Caco-2 (cell line): ENCODE data around the gene EDEM2. TPM values are rescaled to one million over a fixed set of nuclear protein-coding genes. Genes with fewer than 3 reads are reported as not detected.

Experiments used
- BruUV-seq: library from RNA; stranded (reverse); fragments of 400-500 nt; replicated peaks from 2 replicates; lab custom pipeline; 2021; lab: Mats Ljungman, UMichigan
- CTCF ChIA-PET: fragments of 300-600 bp; sonication (Branson Sonifier 250); formaldehyde crosslinking; loops from one replicate; lab custom pipeline; 2022; ENCODE audit warnings: antibody characterized with exemption; lab: Charles Lee
- POLR2A ChIA-PET: fragments of 300-600 bp; sonication (Branson Sonifier 250); formaldehyde crosslinking; loops from one replicate; lab custom pipeline; 2022; ENCODE audit warnings: antibody characterized with exemption; lab: Charles Lee
- DNase-seq, 2 experiments: peaks; one replicate each; pipeline versions ENCODE4 v3.0.0 to v3.0.0-alpha.2; 2020 to 2022
- H3K27me3 ChIP-seq: replicated peaks from 2 replicates; pipeline ENCODE4 v1.6.0; 2011; ENCODE audit warnings: low read length; ENCODE audit not compliant: control insufficient read depth, insufficient read depth
- H3K36me3 ChIP-seq: 2 replicates; pipeline ENCODE4 v1.5.1; 2011; ENCODE audit warnings: low read length; ENCODE audit not compliant: control insufficient read depth, insufficient read depth
- H3K4me1 ChIP-seq: fragments of 250-450 bp; sonication (Bioruptor Pico); 2 replicates; pipeline ENCODE4 v1.5.1; 2020; ENCODE audit warnings: mild to moderate bottlenecking
- H3K4me3 ChIP-seq: 2 replicates; pipeline ENCODE4 v1.5.1; 2011; ENCODE audit warnings: low read depth, mild to moderate bottlenecking, control low read depth, low read length
- H3K9me3 ChIP-seq: fragments of 250-450 bp; sonication (Bioruptor Pico); 2 replicates; pipeline ENCODE4 v1.5.1; 2020; ENCODE audit warnings: mild to moderate bottlenecking, moderate library complexity
- H3K27ac Mint-ChIP-seq: one replicate; pipeline ENCODE4 v1.8.0; 2022; ENCODE audit warnings: mixed read lengths; ENCODE audit not compliant: unreplicated experiment
- H3K27me3 Mint-ChIP-seq: one replicate; pipeline ENCODE4 v1.8.0; 2022; ENCODE audit warnings: mixed read lengths; ENCODE audit not compliant: insufficient read depth, unreplicated experiment
- H3K36me3 Mint-ChIP-seq: one replicate; pipeline ENCODE4 v1.8.0; 2022; ENCODE audit warnings: mild to moderate bottlenecking, mixed read lengths; ENCODE audit not compliant: insufficient read depth, unreplicated experiment
- H3K4me1 Mint-ChIP-seq: one replicate; pipeline ENCODE4 v1.8.0; 2022; ENCODE audit warnings: low read depth, mixed read lengths; ENCODE audit not compliant: unreplicated experiment
- H3K4me3 Mint-ChIP-seq: one replicate; pipeline ENCODE4 v1.8.0; 2022; ENCODE audit warnings: mild to moderate bottlenecking, moderate library complexity, mixed read lengths; ENCODE audit not compliant: unreplicated experiment
- H3K9me3 Mint-ChIP-seq: one replicate; pipeline ENCODE4 v1.8.0; 2022; ENCODE audit warnings: mixed read lengths; ENCODE audit not compliant: unreplicated experiment
- CTCF ChIP-seq, 2 experiments: fragments of 200-600 bp in 1 of 2; IDR thresholded peaks; 1 replicate in 1 of 2; 2 replicates in 1 of 2; pipeline versions ENCODE4 v1.5.1 to v1.8.0; 2011 to 2022; ENCODE audit warnings: antibody characterized with exemption in 1 of 2, control low read depth in 1 of 2, inconsistent platforms in 1 of 2, low read depth in 1 of 2, low read length in 1 of 2, mild to moderate bottlenecking in 1 of 2, moderate library complexity in 1 of 2; ENCODE audit not compliant: insufficient read depth in 1 of 2, severe bottlenecking in 1 of 2, unreplicated experiment in 1 of 2
- intact Hi-C: fragments of 100-400 bp; cut with micrococcal nuclease; formaldehyde crosslinking; loops from one replicate; pipeline ENCODE4 v1.10.0; 2022; ENCODE audit not compliant: unreplicated experiment
- total RNA-seq: library from RNA; stranded (reverse); gene quantifications from 2 replicates; pipeline ENCODE4 v1.2.3, GENCODE V29; 2022

EDEM2 gene
- total RNA-seq, 1 experiment from 2014 or later: 41.2 TPM

- H3K9me3 Mint-ChIP-seq: no peaks in the 10 kb centered on the region
- Histone ChIP-seq H3K36me3 (no peaks in the 10 kb centered on the region), H3K4me3 (peak overlapping the region; percentile 53), H3K4me1 (peaks cover 20% of the 10 kb centered on the region), H3K9me3 (no peaks in the 10 kb centered on the region), H3K27me3 (no peaks in the 10 kb centered on the region)
- peak; percentile 3 to 29 for TF ChIP-seq CTCF (IDR thresholded peaks at IDR 0.05; ENCODE audit: insufficient read depth in 1 of 2, low read depth in 1 of 2, low read length in 1 of 2, severe bottlenecking in 1 of 2, unreplicated experiment in 1 of 2)
- intact Hi-C loops: loop anchor here (2.0 to 5.0 kb wide), 2 partner anchors 28 to 314 kb away; no protein-coding TSS in a partner anchor
- POLR2A ChIA-PET: interaction anchor here (0.6 to 3.6 kb wide), 15 partner anchors 10 to 1133 kb away, joined by 3 to 119 read pairs (median 6); partner anchors contain the start of genes CEP250, EIF6, MMP24OS and RBM39
- BruUV-seq: TSS peak; percentile 60
- H3K36me3 Mint-ChIP-seq: peaks cover 14% of the 10 kb centered on the region
- CTCF ChIA-PET: interaction anchor here (0.5 to 7.1 kb wide), 28 partner anchors 10 to 1026 kb away, joined by 3 to 354 read pairs (median 6); partner anchors contain the start of genes ACSS2, EIF6, MMP24 and MMP24OS
- peaks cover 41% of the 10 kb centered on the region for H3K4me1 Mint-ChIP-seq
- peak overlapping the region; percentile 88 for H3K4me3 Mint-ChIP-seq
- peak; percentile 77 to 78 for DNase-seq
- H3K27ac Mint-ChIP-seq: peak overlapping the region; percentile 96
- H3K27me3 Mint-ChIP-seq: no peaks in the 10 kb centered on the region
These were observed 727 bp downstream of the EDEM2 start for GRCh38 chr20:35146299-35146919.

GRCh38 chr20:35145141-35145564 is 2.0 kb downstream of the EDEM2 start:
- DNase-seq: peak; percentile 58 to 76
- Mint-ChIP-seq H3K4me1 (peaks cover 34% of the 10 kb centered on the region), H3K4me3 (peak overlapping the region; percentile 63), H3K9me3 (no peaks in the 10 kb centered on the region), H3K27ac (no peak overlapping the region), H3K36me3 (peaks cover 21% of the 10 kb centered on the region), H3K27me3 (no peaks in the 10 kb centered on the region)
- no peaks in the 10 kb centered on the region for H3K27me3 ChIP-seq
- peak; percentile 87 to 92 for TF ChIP-seq CTCF (IDR thresholded peaks at IDR 0.05; ENCODE audit: insufficient read depth in 1 of 2, low read depth in 1 of 2, low read length in 1 of 2, severe bottlenecking in 1 of 2, unreplicated experiment in 1 of 2)
- peaks cover 20% of the 10 kb centered on the region for H3K4me1 ChIP-seq
- POLR2A ChIA-PET: interaction anchor here (0.5 to 3.6 kb wide), 12 partner anchors 17 to 627 kb away, joined by 3 to 119 read pairs (median 4); partner anchors contain the start of gene PHF20
- CTCF ChIA-PET: interaction anchor here (0.6 to 7.1 kb wide), 63 partner anchors 11 to 874 kb away, joined by 3 to 354 read pairs (median 4); partner anchors contain the start of genes ACSS2, CEP250, EIF6 and MMP24
- H3K4me3 ChIP-seq: no peak overlapping the region
- no peaks in the 10 kb centered on the region for H3K36me3 ChIP-seq
- no peaks in the 10 kb centered on the region for H3K9me3 ChIP-seq
- BruUV-seq: no TSS peak
- intact Hi-C loops: loop anchor here (1.0 to 5.0 kb wide), 4 partner anchors 63 to 313 kb away; no protein-coding TSS in a partner anchor

DNA sequence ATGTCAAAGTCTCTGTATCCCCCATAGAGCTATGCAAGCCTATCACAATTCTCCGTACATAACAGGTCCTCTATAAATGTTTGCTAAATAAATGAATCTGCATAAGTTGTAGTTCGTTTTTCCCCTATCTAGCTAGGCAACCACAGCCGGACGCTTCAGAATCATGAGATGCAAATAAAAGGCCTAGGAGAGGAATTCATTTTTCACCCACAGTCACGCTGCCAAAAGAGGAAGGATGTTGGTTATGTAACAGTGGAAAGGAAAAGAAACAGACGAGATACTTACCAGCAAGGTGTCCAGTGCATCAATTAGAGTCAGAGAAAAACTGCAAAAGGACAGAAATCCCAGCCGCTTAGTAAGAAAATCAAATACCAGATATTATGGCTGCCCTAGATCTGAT is 2.4 kb downstream of the EDEM2 start:
- H3K9me3 Mint-ChIP-seq: no peaks in the 10 kb centered on the region
- no peaks in the 10 kb centered on the region for H3K9me3 ChIP-seq
- peaks cover 34% of the 10 kb centered on the region for H3K4me1 Mint-ChIP-seq
- ChIA-PET CTCF (interaction anchor here (0.5 to 7.1 kb wide), 63 partner anchors 11 to 638 kb away, joined by 3 to 354 read pairs (median 4); partner anchors contain the start of genes ACSS2, CEP250, EIF6 and MMP24), POLR2A (interaction anchor here (0.5 to 3.6 kb wide), 11 partner anchors 16 to 627 kb away, joined by 3 to 119 read pairs (median 4); partner anchors contain the start of gene PHF20)
- peak in 1 of 2 experiments; percentile 8 for DNase-seq
- no peak overlapping the region for H3K27ac Mint-ChIP-seq
- intact Hi-C loops: loop anchor here (1.0 to 5.0 kb wide), 4 partner anchors 64 to 312 kb away; no protein-coding TSS in a partner anchor
- no peaks in the 10 kb centered on the region for H3K36me3 ChIP-seq
- H3K27me3 ChIP-seq: no peaks in the 10 kb centered on the region
- H3K27me3 Mint-ChIP-seq: no peaks in the 10 kb centered on the region
- peaks cover 26% of the 10 kb centered on the region for H3K36me3 Mint-ChIP-seq
- no peak for TF ChIP-seq CTCF (IDR thresholded peaks at IDR 0.05; ENCODE audit: insufficient read depth in 1 of 2, low read depth in 1 of 2, low read length in 1 of 2, severe bottlenecking in 1 of 2, unreplicated experiment in 1 of 2)
- no TSS peak for BruUV-seq
- no peak overlapping the region for H3K4me3 Mint-ChIP-seq
- H3K4me1 ChIP-seq: peaks cover 20% of the 10 kb centered on the region
- H3K4me3 ChIP-seq: no peak overlapping the region
